Fibroblast of skin of left biceps (primary cell): Measurements from ENCODE around the gene GIPC1.
"Not testable (repeated sequence)": the region's sequence is repeated elsewhere in the genome, so short reads cannot be mapped to it uniquely, and the experiment has no call there.

Experiments
- DNase-seq, 2 experiments: peaks; one replicate each; pipeline ENCODE4 v3.0.0-alpha.2; 2013; ENCODE audit warnings: low read depth in 2 of 2

GIPC1 gene

DNA sequence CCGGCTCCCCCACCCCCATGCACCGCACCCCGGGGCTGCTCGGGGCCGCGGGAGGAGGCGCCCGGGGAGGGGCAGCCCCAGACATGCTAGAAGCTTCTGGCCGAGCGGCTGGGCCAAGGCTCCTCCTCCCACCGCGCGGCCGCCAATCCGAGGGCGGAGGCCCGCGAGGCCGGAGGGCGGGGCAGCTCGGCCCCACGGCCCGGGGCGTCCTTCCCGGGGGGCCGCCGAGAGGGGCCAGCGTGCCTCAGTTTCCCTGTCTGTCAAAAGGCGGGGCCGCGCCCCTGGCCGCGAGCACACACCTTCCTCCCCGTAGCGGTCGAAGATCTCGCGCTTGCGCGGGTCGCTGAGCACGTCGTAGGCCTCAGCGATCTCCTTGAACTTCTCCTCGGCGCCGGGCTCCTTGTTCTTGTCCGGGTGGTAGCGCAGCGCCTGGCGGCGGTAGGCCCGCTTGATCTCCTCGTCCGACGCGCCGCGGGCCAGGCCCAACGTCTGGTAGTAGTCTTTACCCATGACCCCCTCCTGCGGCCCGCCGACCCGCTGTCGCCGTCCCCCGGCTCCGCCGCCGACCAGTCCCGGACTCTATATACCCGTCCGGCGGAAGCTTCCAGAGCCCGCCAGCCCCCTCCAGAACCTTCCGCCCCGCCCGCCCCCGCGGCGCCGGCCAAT, 22.0 kb upstream of the GIPC1 start, which contains the start of gene DNAJB1:
DNAJB1 (minus strand) TSS at position 558 of the 666 bp plus-strand sequence; CDS start at position 510, 48 bp downstream.
- DNase-seq = peak in 1 of 2 experiments; percentile 34

DNA sequence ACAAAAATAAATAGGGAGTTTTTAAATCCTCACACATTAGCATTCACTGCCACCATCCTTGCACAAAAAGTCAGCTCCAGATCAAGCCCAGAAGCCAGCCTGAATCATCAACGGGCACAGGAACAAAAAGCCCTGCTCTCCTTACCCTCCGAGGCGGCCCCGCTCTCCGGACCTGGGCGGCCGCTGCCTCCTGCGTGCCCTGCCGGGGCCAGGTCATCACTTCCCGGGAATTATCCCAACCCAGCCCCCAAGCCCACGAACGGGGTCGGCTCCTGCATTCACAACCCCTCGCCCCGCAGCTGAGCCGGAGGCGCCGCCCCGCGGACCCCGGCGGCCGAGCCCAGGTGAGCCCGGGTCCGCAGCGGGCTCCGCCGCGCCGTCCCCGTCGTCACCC, 21.5 kb upstream of the GIPC1 start:
- no peak for DNase-seq

DNA sequence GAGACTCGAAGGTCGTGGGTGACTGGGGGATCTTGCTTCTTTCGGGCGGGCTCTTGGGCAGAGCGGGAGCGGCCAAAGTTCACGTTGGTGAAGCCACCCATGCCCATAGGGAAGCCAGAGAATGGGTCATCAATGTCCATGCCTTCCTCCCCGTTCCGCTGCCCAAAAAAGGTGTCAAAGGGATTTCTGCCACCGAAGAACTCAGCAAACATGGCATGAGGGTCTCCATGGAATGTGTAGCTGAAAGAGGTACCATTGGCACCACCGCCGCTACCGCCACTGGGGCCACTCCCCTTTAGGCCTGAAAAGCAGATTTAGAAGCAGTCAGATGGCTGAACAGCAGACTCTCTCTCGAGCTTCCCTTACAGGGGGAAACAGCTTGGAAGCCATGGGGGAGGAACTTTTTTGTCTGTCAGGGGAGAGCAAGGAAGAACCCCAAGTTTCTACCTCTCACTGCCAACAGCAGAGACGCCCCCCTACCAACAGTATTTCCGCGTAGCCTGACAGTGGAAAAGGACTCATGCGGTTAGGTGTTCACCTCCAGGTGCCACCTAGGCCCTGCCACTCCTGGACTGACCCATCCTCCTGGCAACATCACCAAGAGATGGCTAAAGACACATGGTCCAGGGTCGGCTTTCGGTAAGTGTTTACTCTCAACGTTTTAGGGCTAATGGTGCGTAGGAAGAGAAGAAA, 21.0 kb upstream of the GIPC1 start:
- DNase-seq = no peak

DNA sequence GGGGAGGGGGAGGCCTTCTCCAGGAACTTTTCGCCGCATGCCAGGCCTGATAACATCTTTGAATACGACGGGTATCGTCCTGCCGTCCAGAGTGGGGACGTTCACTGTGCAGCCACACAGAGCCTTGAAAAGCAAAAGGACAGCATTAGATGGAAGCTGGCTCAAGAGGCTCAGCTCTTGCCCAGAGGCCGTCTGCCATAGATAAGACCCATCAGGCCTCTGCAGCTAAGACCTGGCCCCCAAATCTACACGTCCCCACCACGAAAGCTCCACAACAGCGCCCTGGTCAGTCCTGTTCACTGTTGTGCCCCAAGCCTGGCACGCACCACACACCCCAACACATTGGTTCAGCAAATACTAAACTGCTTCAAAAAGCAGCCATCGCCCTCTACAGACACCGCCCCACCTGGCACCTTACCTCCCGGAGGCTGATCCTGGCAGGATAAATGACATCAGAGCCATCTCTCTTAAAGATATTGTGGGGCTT, 20.2 kb upstream of the GIPC1 start:
- no peak for DNase-seq

DNA sequence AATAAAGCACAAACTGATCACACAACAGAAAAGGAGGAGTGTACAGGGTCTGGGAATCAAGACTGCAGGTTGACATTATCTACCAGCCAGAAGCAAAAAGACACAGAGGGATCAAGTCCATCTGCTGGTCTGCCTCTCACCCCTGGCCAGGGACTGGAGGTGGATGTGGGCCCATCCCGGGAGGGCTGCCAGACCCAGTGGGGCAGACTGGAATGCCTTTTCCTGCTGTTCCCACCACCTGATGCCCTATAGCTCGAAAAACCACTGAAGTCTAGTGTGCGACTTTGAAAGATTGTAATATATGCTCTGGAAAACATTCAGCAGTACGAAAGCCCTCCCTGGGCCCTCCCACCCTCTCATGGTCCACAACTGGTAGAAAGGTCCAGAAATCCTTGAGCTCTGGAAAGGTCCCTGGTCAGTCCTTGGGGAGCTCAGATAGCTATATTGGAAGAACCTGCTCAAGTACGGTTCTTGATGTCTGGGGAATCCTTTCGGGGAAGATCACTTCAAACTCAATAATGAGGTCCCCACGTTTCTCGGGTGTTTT, 19.6 kb upstream of the GIPC1 start:
- DNase-seq = no peak

DNA sequence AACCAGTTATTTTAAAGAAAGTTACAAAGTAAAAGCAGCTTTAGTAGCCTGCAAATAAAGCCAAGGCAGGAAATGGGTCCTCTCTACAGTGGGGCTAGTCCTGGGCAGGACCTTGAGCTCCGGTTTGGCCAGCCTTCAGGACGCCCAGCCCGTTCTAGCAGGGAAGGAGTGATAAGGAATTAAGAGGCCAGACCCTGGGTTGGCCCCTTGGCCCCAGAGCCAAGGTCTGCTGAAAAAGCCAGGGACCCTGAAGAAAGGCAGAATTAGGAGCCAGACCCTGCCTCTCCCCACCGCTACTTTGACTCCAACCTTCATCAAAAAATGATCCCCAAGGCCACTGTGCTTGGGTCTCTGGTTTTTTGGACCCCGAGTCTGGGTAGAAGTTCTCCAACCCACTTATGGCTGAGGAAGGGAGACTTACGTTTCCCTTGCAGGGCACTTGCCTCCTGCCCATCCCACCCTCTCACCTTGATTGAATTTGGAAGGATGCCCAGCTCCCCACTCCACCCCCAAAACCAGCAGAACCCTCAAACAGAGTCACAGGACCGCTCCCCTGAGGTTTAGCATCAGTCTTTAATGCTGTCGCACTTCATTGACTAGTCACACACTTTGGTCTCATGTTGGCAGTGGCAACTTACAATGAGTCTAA, 18.4 kb upstream of the GIPC1 start:
- no peak for DNase-seq

DNA sequence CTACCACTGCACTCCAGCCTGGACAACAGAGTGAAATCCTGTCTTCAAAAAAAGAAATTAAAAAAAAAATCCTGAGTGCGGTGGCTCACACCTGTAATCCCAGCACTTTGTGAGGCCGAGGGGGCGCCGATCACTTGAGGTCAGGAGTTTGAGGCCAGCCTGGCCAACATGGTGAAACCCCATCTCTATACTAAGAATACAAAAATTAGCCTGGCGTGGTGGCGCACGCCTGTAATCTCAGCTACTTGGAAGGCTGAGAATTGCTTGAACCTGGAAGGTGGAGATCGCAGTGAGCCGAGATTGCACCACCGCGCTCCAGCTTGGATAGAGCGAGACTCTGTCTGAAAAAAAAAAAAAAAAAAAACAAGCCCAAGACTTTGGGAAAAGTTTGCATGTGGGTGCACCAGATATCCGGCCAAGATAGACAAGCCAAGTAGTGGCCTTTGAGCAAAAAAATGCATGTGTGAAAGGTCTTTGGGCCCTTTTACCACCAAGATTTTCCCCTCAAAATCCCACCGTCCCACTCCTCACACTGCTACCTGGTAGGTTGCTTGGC, 16.6 kb upstream of the GIPC1 start:
- DNase-seq = no peak

DNA sequence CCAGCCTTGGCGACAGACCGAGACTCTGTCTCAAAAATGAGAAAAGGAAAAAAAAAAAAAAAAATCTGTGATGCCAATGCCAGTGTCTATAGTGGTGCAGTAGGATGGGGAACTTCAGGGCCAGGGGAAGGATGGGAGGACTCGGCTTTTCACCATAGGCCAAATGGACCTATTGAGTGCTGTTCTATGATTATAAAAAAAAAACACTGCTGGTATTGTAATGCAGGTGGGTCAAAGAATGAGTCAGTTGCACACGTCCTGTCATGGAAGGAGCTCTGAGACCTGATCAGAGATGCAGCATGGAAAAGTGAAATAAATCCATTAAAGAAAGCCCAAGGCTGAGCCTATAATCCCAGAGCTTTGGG, 15.3 kb upstream of the GIPC1 start:
- no peak for DNase-seq

DNA sequence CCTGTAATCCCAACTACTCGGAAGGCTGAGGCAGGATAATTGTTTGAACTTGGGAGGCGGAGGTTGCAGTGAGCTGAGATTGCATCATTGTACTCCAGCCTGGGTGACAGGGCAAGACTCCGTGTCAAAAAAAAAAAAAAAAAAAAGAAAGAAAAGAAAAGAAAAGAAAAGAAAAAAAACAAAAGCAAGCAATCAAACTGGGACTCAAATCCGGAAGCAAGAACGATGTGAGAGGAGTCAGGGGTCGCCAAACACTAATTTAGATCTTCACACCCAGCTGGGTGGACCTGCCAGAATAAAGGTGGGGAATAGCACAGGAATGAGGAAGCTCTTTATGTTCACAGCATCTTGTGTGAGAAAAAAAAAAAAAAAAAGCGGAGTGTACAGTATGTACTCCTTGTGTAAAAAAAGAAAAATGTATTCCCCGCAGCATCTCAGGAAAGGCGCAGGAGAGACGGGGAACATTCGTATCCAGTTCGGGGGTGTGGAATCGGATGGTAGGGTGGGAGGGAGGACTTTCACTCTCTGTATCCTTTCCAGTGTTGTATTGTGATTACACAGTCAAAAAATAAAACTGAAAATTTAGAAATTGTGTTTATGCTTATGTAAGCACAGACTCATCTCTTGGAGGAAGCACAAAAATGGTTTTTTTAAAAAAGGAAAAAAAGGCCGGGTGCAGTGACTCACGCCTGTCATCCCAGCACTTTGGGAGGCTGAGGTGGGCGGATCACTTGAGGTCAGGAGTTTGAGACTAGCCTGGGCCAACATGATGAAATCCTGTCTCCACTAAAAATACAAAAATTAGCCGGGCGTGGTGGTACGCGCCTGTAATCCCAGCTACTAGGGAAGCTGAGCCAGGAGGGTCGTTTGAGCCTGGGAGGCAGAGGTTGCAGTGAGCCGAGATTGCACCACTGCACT, 14.6 kb upstream of the GIPC1 start:
- peak; percentile 54 to 60 for DNase-seq

DNA sequence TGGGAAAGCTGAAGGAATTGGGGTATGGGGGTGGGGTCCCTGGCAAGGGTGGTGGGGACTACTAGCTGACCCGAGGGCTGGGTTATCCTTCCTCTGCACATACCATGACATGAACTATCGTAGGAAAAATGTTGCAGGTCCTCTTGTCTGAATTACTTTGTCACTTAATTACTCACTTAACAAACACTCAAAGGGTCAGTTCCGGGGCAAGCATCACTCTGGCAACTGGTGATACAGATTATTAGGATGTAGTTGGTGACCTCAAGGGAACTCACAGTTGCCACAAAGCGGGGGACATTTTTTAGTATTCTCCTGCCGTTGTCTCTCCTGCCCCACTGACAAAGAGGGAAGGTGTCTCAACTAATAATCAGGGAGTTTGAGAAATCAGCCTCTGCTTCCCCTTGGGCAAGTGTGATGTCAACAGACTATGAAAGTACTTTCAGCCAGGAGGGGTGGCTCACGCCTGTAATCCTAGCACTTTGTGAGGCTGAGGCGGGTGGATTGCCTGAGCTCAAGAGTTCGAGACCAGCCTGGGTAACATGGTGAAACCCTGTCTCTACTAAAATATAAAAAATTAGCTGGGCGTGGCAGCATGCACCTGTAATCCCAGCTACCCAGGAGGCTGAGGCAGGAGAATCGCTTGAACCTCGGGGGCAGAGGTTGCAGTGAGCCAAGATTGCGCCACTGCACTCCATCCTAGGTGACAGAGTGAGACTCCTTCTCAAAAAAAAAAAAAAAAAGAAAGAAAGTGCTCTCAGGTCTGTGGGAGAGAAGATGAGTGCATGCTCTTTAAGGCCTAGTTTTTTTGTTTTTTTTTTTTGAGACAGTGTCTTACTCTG, 12.0 kb upstream of the GIPC1 start:
- no peak for DNase-seq

DNA sequence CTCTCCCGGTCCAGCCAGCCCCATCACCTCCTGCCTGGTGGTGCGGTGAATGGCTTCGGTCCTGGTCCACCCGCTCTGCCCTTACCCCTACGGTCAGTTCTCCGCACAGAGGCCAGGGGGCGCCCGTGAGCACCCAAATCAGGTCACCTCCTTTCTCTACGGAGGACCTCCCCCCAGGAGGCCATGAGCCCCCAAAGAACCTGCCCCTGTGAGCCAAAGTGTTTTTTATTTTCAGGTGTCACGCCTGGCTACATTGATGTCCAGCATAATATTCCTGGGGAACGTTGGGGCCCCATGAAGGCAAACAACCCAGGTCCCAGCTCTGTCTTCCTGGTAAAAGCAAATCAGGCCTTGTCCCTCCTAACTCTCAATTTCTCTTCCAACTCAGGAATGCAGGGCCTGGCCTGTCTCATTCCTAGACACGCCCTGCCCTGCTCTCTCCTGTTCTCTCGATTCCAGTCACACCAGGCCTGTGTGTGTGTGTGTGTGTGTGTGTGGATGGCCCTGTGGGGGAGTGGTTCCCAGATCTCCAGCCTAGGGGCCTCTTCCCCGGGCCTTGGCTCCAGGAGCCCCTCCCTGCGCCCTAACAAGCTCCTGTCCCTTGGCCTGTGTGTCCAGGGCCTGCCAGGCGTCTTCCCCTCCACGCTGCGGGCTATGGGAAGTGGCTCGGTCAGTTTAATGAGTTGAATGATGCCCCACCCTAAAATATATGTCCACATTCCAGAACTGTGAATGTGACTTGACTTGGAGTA, 9.7 kb upstream of the GIPC1 start:
- peak in 1 of 2 experiments; percentile 51 for DNase-seq

DNA sequence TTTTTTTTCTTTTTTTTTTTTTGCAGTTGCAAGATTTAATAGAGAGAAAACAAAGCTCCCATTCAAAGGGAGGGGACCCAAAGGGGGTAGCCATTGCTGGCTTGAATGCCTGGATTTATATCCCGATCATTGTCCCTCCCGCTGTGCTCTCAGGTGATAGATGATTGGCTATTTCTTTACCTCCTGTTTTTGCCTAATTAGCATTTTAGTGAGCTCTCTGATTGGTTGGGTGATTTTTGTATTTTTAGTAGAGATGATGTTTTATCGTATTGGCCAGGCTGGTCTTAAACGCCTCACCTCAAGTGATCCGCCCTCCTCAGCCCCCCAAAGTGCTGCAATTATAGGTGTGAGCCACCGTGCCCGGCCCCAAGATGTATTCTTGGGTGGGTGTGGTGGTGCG, 8.6 kb upstream of the GIPC1 start:
- not testable (repeated sequence) for DNase-seq

DNA sequence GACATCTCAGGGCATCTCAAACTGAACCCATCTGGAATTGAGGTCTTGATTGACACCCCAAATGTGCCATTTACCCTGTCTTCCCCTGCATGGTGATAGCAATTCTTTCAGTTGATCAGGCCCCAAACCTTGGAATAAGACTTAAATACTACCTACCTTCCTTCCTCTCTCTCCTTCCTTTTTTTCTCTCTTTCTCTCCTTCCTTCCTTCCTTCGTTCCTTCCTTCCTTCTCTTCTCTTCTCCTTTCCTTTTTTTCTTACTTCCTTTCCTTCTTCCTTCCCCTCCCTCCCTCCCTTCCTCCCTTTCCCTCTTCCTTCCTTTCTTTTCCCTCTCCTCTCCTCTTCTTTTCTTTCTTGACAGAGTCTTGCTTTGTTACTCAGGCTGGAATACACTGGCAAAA, 7.4 kb upstream of the GIPC1 start:
- no peak for DNase-seq

DNA sequence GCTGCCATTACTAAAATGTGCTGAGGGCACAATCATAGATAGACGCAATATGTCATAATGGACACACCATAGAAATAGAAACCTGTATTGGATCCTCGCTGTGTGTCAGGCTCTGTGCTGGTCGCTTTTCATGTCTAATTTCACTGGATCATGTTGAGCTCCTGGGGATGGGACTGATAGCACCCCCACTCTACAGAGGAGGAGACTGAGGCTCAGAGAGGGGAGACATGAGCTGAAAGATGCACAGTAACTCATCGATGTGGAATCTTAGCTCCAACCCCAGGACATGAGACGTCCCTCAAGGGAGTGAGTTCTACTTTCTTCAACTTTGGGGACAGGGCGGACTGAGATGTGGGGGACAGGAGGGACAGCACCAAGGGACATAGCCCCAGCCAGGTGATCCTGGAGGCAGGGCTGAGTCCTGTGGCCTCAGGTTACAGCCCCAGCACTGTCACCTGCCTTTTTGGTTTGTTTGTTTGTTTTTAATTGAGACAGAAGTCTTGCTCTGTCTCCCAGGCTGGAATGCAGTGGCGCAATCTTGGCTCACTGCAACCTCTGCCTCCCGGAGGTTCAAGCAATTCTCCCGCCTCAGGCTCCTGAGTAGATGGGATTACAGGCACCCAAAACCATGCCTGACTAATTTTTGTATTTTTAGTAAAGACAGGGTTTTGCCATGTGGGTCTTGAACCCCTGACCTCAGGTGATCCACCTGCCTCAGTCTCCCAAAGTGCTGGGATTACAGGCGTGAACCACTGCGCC, 6.6 kb upstream of the GIPC1 start:
- DNase-seq = no peak

DNA sequence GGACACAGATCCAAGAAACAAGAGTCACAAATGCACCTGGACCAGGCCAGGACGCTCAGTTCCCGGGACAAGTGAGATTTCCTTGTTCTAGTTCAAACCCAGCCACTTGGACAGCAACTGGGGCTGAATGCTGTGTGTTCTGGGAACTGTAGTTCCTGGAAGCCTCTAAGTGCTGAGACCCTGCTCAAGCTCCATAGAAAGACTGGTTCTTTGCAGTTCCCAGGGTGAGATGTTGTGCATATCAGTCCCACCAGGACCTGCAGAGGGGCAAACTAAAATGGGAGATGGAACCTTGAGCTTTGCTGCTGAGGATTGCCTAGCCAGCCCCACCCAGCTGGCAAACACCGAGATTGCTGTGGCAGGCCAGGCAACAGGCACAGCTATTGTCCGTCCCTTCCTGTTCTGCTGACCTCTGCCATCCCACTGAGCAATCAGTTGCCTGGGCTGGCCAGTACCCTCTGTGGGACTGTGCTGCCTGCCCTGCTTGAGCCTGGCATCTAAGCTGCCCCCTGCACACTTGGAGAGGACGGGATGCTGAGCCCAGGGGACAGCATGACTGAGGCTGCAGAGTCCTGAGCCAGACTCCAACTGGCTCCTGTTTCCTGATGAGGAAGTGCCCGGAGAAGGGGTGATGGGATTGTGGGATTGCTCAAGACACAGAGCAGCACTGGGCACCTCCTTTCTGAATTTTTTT, 1.4 kb upstream of the GIPC1 start:
- no peak for DNase-seq

DNA sequence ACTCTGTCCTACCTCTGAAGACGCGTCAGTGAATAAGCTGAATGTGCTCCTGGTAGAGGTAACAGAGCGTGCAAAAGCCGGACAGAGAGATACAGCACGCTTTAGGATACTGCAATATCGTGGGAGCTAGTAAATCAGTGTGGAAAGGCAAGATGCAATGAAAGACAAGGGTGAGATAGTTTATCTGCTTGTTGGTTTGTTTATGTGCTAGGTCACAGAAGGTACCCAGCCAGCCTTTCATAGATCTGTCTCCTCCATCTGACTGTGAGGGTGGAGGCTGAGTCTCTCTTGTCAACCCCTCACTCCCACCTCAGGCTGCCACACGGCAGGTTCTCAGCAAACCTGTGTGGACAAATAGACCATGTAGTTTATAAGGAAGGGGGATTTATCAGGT, 904 bp upstream of the GIPC1 start:
- DNase-seq = no peak

DNA sequence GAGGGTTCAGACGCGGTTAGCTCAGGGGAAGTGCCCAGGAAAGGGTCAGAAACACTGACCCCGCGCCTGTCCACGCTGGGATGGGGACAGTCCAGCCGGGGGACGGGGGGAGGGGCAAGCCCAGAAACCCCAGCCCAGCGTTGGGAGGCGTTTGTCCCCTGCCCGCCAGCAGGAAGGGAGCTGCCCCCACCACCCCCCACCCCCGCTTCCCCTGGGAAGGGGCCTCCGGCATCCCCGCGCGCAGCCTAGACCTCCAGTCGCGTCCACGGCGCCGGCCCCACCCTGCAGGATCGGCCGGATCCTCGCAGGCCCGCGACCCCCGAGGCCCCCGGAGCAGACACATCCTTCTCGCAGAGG, 277 bp downstream of the GIPC1 start:
- no peak for DNase-seq

DNA sequence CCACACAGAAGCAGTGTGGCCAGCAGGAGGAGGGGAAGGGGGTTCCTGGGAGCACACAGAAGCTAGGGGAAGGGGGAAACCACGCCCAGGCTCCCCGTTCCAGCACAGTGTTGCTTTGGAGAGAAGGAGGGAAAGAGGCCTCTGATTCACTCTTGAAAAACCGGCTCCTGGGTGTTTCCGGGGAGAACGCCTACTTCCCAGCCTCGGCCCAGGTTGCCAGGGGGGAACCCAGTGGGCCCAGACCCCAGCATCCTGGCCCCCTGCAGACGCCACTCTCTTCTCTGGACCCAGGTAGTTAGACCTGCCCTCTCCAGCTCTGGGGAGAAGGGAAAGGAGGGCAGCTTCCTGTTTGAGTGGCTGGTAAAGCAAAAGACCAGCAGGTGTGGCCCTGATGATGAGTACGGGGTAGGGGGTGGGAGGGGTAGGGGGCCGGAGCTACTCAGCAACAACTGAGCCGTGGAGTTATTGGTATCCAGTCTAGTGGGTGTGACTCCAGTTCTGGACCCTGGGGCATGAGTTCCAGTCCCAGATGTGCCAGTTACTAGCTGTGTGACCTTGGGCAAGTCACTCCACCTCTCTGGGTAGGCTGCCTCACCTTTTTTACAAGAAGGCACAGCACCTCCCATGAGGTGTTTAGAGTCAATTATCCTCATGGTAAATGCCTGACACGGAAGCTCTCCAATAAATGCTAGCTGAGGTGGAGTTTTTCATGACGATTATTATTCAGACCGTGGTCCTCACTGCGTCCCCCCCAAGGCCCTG, 836 bp downstream of the GIPC1 start:
- no peak for DNase-seq
